HCT116 (cell line): ENCODE measurements around the gene CUBN. TPM values are rescaled to one million over a fixed set of nuclear protein-coding genes. Genes with fewer than 3 reads are reported as not detected.

Experiments
- ATAC-seq: fragments of 200-7000 bp; cut with Tn5 transposase; 2 replicates; pipeline ENCODE4 v1.9.1; 2020; ENCODE audit warnings: mild to moderate bottlenecking, moderate library complexity
- BruUV-seq: library from RNA; stranded (reverse); fragments of 400-500 nt; replicated peaks from 2 replicates; lab custom pipeline; 2021; lab: Mats Ljungman, UMichigan
- CTCF ChIA-PET: fragments of 300-600 bp; sonication (Branson Sonifier 250); formaldehyde crosslinking; loops from one replicate; lab custom pipeline; 2021; ENCODE audit warnings: antibody characterized with exemption; lab: Charles Lee
- POLR2A ChIA-PET: fragments of 300-600, 350-600 bp; sonication (Branson Sonifier 250); formaldehyde crosslinking; loops from one replicate; lab custom pipeline; 2021; ENCODE audit warnings: antibody characterized with exemption; lab: Charles Lee
- RAD21 ChIA-PET, 2 experiments: fragments of 300-600 bp; sonication (Branson Sonifier 250); formaldehyde crosslinking; loops; one replicate each; lab custom pipeline; 2023; ENCODE audit warnings: low total read pairs in 2 of 2; ENCODE audit not compliant: uncharacterized antibody in 2 of 2, unreplicated experiment in 2 of 2, low non-redundant PET in 1 of 2; lab: Charles Lee
- DNase-seq: peaks from one replicate; pipeline ENCODE4 v3.0.0-alpha.2; 2010; ENCODE audit warnings: low read depth, low spot score
- H2AFZ ChIP-seq: fragments of 200-600 bp; shearing (Covaris generic), sonication (generic); 2 replicates; pipeline ENCODE4 v1.6.1; 2017; ENCODE audit warnings: low read depth, mixed run types, mixed read lengths, antibody characterized with exemption, low read length; ENCODE audit not compliant: poor library complexity, severe bottlenecking
- H3K27ac ChIP-seq: 2 replicates; pipeline ENCODE4 v1.5.1; 2012; ENCODE audit warnings: low read depth, low read length
- H3K27me3 ChIP-seq: fragments of 200-600 bp; sonication (generic); 2 replicates; pipeline ENCODE4 v1.6.1; 2016; ENCODE audit warnings: mixed run types, low read length, mixed read lengths; ENCODE audit not compliant: insufficient read depth
- H3K36me3 ChIP-seq, 2 experiments: fragments of 200-500 bp in 1 of 2; fragments of 200-600 bp in 1 of 2; sonication (Bioruptor generic) in 1 of 2; sonication (generic) in 1 of 2; 2 replicates each; pipeline versions ENCODE4 v1.5.1 to v1.6.1; 2014 to 2016; ENCODE audit warnings: low read length in 2 of 2, inconsistent platforms in 1 of 2, mixed read lengths in 1 of 2, mixed run types in 1 of 2; ENCODE audit not compliant: insufficient read depth in 2 of 2, control insufficient read depth in 1 of 2
- H3K4me1 ChIP-seq, 2 experiments: fragments of 200-600 bp in 1 of 2; sonication (generic) in 1 of 2; 2 replicates each; pipeline versions ENCODE4 v1.5.1 to v1.6.1; 2012 to 2017; ENCODE audit warnings: low read length in 2 of 2, inconsistent platforms in 1 of 2, mild to moderate bottlenecking in 1 of 2, mixed read lengths in 1 of 2, mixed run types in 1 of 2, moderate library complexity in 1 of 2; ENCODE audit not compliant: insufficient read depth in 2 of 2, control insufficient read depth in 1 of 2
- H3K4me2 ChIP-seq: fragments of 200-600 bp; sonication (generic); 2 replicates; pipeline ENCODE4 v1.6.1; 2017; ENCODE audit warnings: mixed run types, low read length, mixed read lengths
- H3K4me3 ChIP-seq, 2 experiments: fragments of 200-600 bp in 1 of 2; sonication (generic) in 1 of 2; replicated peaks in 1 of 2; 2 replicates each; pipeline ENCODE4 v1.5.1; 2011 to 2016; ENCODE audit warnings: low read length in 2 of 2, control low read depth in 1 of 2, low read depth in 1 of 2, mild to moderate bottlenecking in 1 of 2, mixed read lengths in 1 of 2, mixed run types in 1 of 2
- H3K79me2 ChIP-seq: fragments of 200-600 bp; sonication (generic); 2 replicates; pipeline ENCODE4 v1.6.1; 2017; ENCODE audit warnings: mild to moderate bottlenecking, mixed run types, low read length, moderate library complexity, mixed read lengths; ENCODE audit not compliant: insufficient read depth
- H3K9ac ChIP-seq: fragments of 200-600 bp; sonication (generic); 2 replicates; pipeline ENCODE4 v1.6.1; 2016; ENCODE audit warnings: low read length, mixed read lengths
- H3K9me2 ChIP-seq: fragments of 200-600 bp; sonication (generic), shearing (Covaris generic); 2 replicates; pipeline ENCODE4 v1.6.1; 2017; ENCODE audit warnings: mixed run types, mild to moderate bottlenecking, moderate library complexity; ENCODE audit not compliant: insufficient read depth
- H3K9me3 ChIP-seq, 2 experiments: fragments of 200-500 bp in 1 of 2; fragments of 200-600 bp in 1 of 2; sonication (Bioruptor generic) in 1 of 2; sonication (generic) in 1 of 2; 2 replicates each; pipeline ENCODE4 v1.6.1; 2014 to 2017; ENCODE audit warnings: low read length in 2 of 2, mixed read lengths in 2 of 2, inconsistent platforms in 1 of 2, low read depth in 1 of 2, mild to moderate bottlenecking in 1 of 2, mixed run types in 1 of 2, moderate library complexity in 1 of 2; ENCODE audit not compliant: control insufficient read depth in 1 of 2, insufficient read depth in 1 of 2
- H4K20me1 ChIP-seq: fragments of 200-600 bp; sonication (generic), shearing (Covaris generic); 2 replicates; pipeline ENCODE4 v1.6.1; 2017; ENCODE audit warnings: mixed run types, mild to moderate bottlenecking, moderate library complexity; ENCODE audit not compliant: insufficient read depth
- ATF3 ChIP-seq: IDR thresholded peaks from 2 replicates; pipeline ENCODE4 v1.6.1; 2012
- CEBPB ChIP-seq: IDR thresholded peaks from 2 replicates; pipeline ENCODE4 v1.6.1; 2012; ENCODE audit warnings: low read depth
- EGR1 ChIP-seq: IDR thresholded peaks from 2 replicates; pipeline ENCODE4 v1.6.1; 2012; ENCODE audit warnings: low read depth
- ELF1 ChIP-seq: IDR thresholded peaks from 2 replicates; pipeline ENCODE4 v1.6.1; 2012; ENCODE audit warnings: low read depth, borderline replicate concordance
- EZH2 ChIP-seq: fragments of 200-600 bp; sonication (generic); IDR thresholded peaks from 2 replicates; pipeline ENCODE4 v1.6.1; 2017; ENCODE audit warnings: antibody characterized with exemption, mixed run types
- EZH2phosphoT487 ChIP-seq: fragments of 200-600 bp; IDR thresholded peaks from 2 replicates; pipeline ENCODE4 v1.6.1; 2018; ENCODE audit warnings: antibody characterized with exemption, borderline replicate concordance
- FOSL1 ChIP-seq: IDR thresholded peaks from 2 replicates; pipeline ENCODE4 v1.6.1; 2012; ENCODE audit warnings: low read depth
- JUND ChIP-seq: IDR thresholded peaks from 2 replicates; pipeline ENCODE4 v1.6.1; 2012
- POLR2A ChIP-seq: IDR thresholded peaks from 2 replicates; pipeline ENCODE4 v1.7.0; 2011; ENCODE audit warnings: borderline replicate concordance; ENCODE audit not compliant: insufficient read depth, insufficient read length; ENCODE audit errors: extremely low read depth
- POLR2AphosphoS5 ChIP-seq: IDR thresholded peaks from 2 replicates; pipeline ENCODE4 v1.6.1; 2011; ENCODE audit warnings: mild to moderate bottlenecking, low read depth, low read length, moderate library complexity
- RAD21 ChIP-seq: IDR thresholded peaks from 2 replicates; pipeline ENCODE4 v1.6.1; 2012; ENCODE audit warnings: low read depth, mild to moderate bottlenecking
- REST ChIP-seq: IDR thresholded peaks from 2 replicates; pipeline ENCODE4 v1.6.1; 2012; ENCODE audit warnings: low read depth
- SP1 ChIP-seq: IDR thresholded peaks from 2 replicates; pipeline ENCODE4 v1.6.1; 2012; ENCODE audit warnings: low read depth
- SRF ChIP-seq: IDR thresholded peaks from 2 replicates; pipeline ENCODE4 v1.6.1; 2012; ENCODE audit warnings: low read depth
- TCF7L2 ChIP-seq: IDR thresholded peaks from 2 replicates; pipeline ENCODE4 v1.7.0; 2011; ENCODE audit warnings: borderline replicate concordance, inconsistent platforms; ENCODE audit not compliant: insufficient read depth, insufficient read length; ENCODE audit errors: extremely low read depth
- YY1 ChIP-seq: IDR thresholded peaks from 2 replicates; pipeline ENCODE4 v1.6.1; 2011; ENCODE audit warnings: low read length, low read depth, moderate library complexity, mild to moderate bottlenecking; ENCODE audit not compliant: insufficient replicate concordance; ENCODE audit errors: extremely low read depth
- ZBTB33 ChIP-seq: IDR thresholded peaks from 2 replicates; pipeline ENCODE4 v1.6.1; 2011; ENCODE audit warnings: mild to moderate bottlenecking, low read length, moderate library complexity; ENCODE audit not compliant: insufficient replicate concordance; ENCODE audit errors: extremely low read depth
- ZNF274 ChIP-seq: fragments of 200-500 bp; sonication (Bioruptor generic); IDR thresholded peaks from 2 replicates; pipeline ENCODE4 v1.6.1; 2014; ENCODE audit warnings: mild to moderate bottlenecking, low read depth, low read length, inconsistent platforms
- intact Hi-C: fragments of 100-400 bp; cut with micrococcal nuclease; formaldehyde crosslinking; loops from 2 replicates; pipeline ENCODE4 v1.10.0; 2022
- total RNA-seq: library from RNA; stranded (reverse); gene quantifications from one replicate; pipeline ENCODE4 v1.2.1, GENCODE V29; 2021; ENCODE audit not compliant: unreplicated experiment
- TF ChIP-seq, protein P1 (sequence below): IDR thresholded peaks from 2 replicates; pipeline ENCODE4 v1.6.1; 2012
- TF ChIP-seq, protein P2 (sequence below), 3 experiments: fragments of 200-600 bp in 1 of 3; sonication (generic) in 1 of 3; IDR thresholded peaks in 2 of 3; conservative IDR thresholded peaks in 1 of 3; 2 replicates each; pipeline ENCODE4 v1.5.1; 2012 to 2017; ENCODE audit warnings: low read depth in 2 of 3, low read length in 2 of 3, antibody characterized with exemption in 1 of 3, borderline replicate concordance in 1 of 3, control low read depth in 1 of 3, mild to moderate bottlenecking in 1 of 3, mixed read lengths in 1 of 3, mixed run types in 1 of 3, moderate library complexity in 1 of 3; ENCODE audit not compliant: insufficient read depth in 1 of 3

Gene CUBN
- total RNA-seq, 1 experiment from 2014 or later, result 1.2 TPM

- H2AFZ ChIP-seq, result no peak overlapping the region
- H3K27me3 ChIP-seq, result no peaks in the 10 kb centered on the region
- no peaks in the 10 kb centered on the region for H3K9me2 ChIP-seq
- no peak overlapping the region for H3K9ac ChIP-seq
- intact Hi-C loops, result no loop called here
- ATAC-seq, result no peak
- BruUV-seq, result no TSS peak
- H3K27ac ChIP-seq, result no peak overlapping the region
- no peaks in the 10 kb centered on the region for H3K4me1 ChIP-seq
- no peak for TF ChIP-seq JUND
- no peak for TF ChIP-seq EZH2
- TF ChIP-seq SP1, result no peak
- no peak for TF ChIP-seq RAD21
- TF ChIP-seq POLR2AphosphoS5, result no peak
- no peak for TF ChIP-seq CEBPB
- TF ChIP-seq FOSL1, result no peak
- TF ChIP-seq ELF1, result no peak
- TF ChIP-seq ZBTB33, result no peak
- no peak for TF ChIP-seq TCF7L2
- no peak for TF ChIP-seq ATF3
- TF ChIP-seq ZNF274, result no peak
- TF ChIP-seq EZH2phosphoT487, result no peak
- no peak for TF ChIP-seq POLR2A
- TF ChIP-seq, protein P1, sequence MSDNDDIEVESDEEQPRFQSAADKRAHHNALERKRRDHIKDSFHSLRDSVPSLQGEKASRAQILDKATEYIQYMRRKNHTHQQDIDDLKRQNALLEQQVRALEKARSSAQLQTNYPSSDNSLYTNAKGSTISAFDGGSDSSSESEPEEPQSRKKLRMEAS, result no peak
- TF ChIP-seq, protein P2, sequence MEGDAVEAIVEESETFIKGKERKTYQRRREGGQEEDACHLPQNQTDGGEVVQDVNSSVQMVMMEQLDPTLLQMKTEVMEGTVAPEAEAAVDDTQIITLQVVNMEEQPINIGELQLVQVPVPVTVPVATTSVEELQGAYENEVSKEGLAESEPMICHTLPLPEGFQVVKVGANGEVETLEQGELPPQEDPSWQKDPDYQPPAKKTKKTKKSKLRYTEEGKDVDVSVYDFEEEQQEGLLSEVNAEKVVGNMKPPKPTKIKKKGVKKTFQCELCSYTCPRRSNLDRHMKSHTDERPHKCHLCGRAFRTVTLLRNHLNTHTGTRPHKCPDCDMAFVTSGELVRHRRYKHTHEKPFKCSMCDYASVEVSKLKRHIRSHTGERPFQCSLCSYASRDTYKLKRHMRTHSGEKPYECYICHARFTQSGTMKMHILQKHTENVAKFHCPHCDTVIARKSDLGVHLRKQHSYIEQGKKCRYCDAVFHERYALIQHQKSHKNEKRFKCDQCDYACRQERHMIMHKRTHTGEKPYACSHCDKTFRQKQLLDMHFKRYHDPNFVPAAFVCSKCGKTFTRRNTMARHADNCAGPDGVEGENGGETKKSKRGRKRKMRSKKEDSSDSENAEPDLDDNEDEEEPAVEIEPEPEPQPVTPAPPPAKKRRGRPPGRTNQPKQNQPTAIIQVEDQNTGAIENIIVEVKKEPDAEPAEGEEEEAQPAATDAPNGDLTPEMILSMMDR (IDR thresholded peaks at IDR 0.05 in 2 of 3, conservative IDR thresholded peaks at IDR 0.05 in 1 of 3; ENCODE audit: borderline replicate concordance in 1 of 3, insufficient read depth in 1 of 3, low read depth in 2 of 3, low read length in 2 of 3), result no peak
- no peak for TF ChIP-seq YY1
- no peak for TF ChIP-seq EGR1
- TF ChIP-seq SRF, result no peak
- no peak for TF ChIP-seq REST
- H3K4me3 ChIP-seq, result no peak overlapping the region
- no peaks in the 10 kb centered on the region for H3K79me2 ChIP-seq
- RAD21 ChIA-PET, result no interaction called here
- H3K36me3 ChIP-seq, result no peaks in the 10 kb centered on the region
- H4K20me1 ChIP-seq, result no peaks in the 10 kb centered on the region
- no peak for DNase-seq
- POLR2A ChIA-PET, result no interaction called here
- CTCF ChIA-PET, result no interaction called here
- H3K4me2 ChIP-seq, result no peak overlapping the region
- no peaks in the 10 kb centered on the region for H3K9me3 ChIP-seq
Observed at GRCh38 chr10:16993186-16993585, 136.4 kb downstream of the CUBN start.
